K562 (cell line): ENCODE results near the gene SIM2. TPM values are rescaled to one million over a fixed set of nuclear protein-coding genes. Genes with fewer than 3 reads are reported as not detected.

Source experiments
- ATAC-seq: fragments of 200-7000 bp; cut with Tn5 transposase; 3 replicates; pipeline ENCODE4 v1.9.1; 2020; ENCODE audit warnings: moderate library complexity
- BruUV-seq: library from RNA; stranded (reverse); fragments of 400-500 nt; replicated peaks from 2 replicates; lab custom pipeline; 2021; lab: Mats Ljungman, UMichigan
- CTCF ChIA-PET: fragments of 300-600 bp; formaldehyde crosslinking; extraction: SDS; loops from one replicate; lab custom pipeline; 2021; ENCODE audit warnings: low intra/inter-chr PET ratio; lab: Yijun Ruan, JAX
- POLR2A ChIA-PET: fragments of 300-600, 350-650 bp; sonication (Branson Sonifier 250); formaldehyde crosslinking; extraction: SDS; loops from one replicate; lab custom pipeline; 2021; ENCODE audit warnings: antibody characterized with exemption, inconsistent platforms; lab: Yijun Ruan, JAX
- DNase-seq, 4 experiments: peaks; one replicate each; pipeline versions ENCODE4 v3.0.0 to v3.0.0-alpha.2; 2011 to 2018; ENCODE audit warnings: low spot score in 3 of 4, mixed read lengths in 3 of 4; ENCODE audit errors: extremely low read depth in 1 of 4
- FAIRE-seq: peaks from 2 replicates; lab custom pipeline; 2011; peaks lifted over from hg19 to GRCh38; lab: Jason Lieb, UNC
- H2AFZ ChIP-seq: 2 replicates; pipeline ENCODE4 v1.6.0; 2011; ENCODE audit warnings: low read depth, low read length, control low read depth, inconsistent platforms
- H3K27ac ChIP-seq: fragments of 200-600 bp; 3 replicates; pipeline ENCODE4 v1.8.0; 2011; ENCODE audit warnings: low read depth, mild to moderate bottlenecking, control low read depth, inconsistent platforms, low read length, moderate library complexity, mixed read lengths; ENCODE audit errors: extremely low read depth
- H3K27me3 ChIP-seq, 2 experiments: fragments of 300-600 bp in 1 of 2; 2 replicates in 1 of 2; 3 replicates in 1 of 2; pipeline versions ENCODE4 v1.6.0 to v1.8.0; 2011; ENCODE audit warnings: inconsistent platforms in 2 of 2, low read length in 2 of 2, mild to moderate bottlenecking in 1 of 2, mixed read lengths in 1 of 2, moderate library complexity in 1 of 2; ENCODE audit not compliant: control insufficient read depth in 2 of 2, insufficient read depth in 2 of 2
- H3K36me3 ChIP-seq: fragments of 300-600 bp; 3 replicates; pipeline ENCODE4 v1.8.0; 2011; ENCODE audit warnings: mild to moderate bottlenecking, low read length, inconsistent platforms; ENCODE audit not compliant: control insufficient read depth, insufficient read depth
- H3K4me1 ChIP-seq, 2 experiments: fragments of 200-600 bp in 1 of 2; replicated peaks in 1 of 2; 2 replicates in 1 of 2; 3 replicates in 1 of 2; pipeline versions ENCODE4 v1.5.1 to v1.8.0; 2011; ENCODE audit warnings: inconsistent platforms in 2 of 2, low read length in 2 of 2, mild to moderate bottlenecking in 1 of 2, mixed read lengths in 1 of 2, moderate library complexity in 1 of 2; ENCODE audit not compliant: control insufficient read depth in 2 of 2, insufficient read depth in 2 of 2
- H3K4me2 ChIP-seq: 2 replicates; pipeline ENCODE4 v1.6.1; 2011; ENCODE audit warnings: low read length, control low read depth, inconsistent platforms, mixed read lengths; ENCODE audit not compliant: insufficient read depth
- H3K4me3 ChIP-seq: fragments of 200-600 bp; sonication (generic), shearing (Covaris generic); 2 replicates; pipeline ENCODE4 v1.5.1; 2016; ENCODE audit warnings: control low read depth, inconsistent platforms
- H3K79me2 ChIP-seq: fragments of 200-600 bp; 3 replicates; pipeline ENCODE4 v1.8.0; 2011; ENCODE audit warnings: low read length, inconsistent platforms; ENCODE audit not compliant: control insufficient read depth, insufficient read depth
- H3K9ac ChIP-seq, 2 experiments: 2 replicates each; pipeline versions ENCODE4 v1.6.0 to v1.6.1; 2011; ENCODE audit warnings: low read depth in 2 of 2, low read length in 2 of 2, control low read depth in 1 of 2, inconsistent platforms in 1 of 2, mild to moderate bottlenecking in 1 of 2, mixed read lengths in 1 of 2; ENCODE audit not compliant: insufficient read depth in 1 of 2
- H3K9me1 ChIP-seq: one replicate; pipeline ENCODE4 v1.6.0; 2011; ENCODE audit warnings: inconsistent platforms, mild to moderate bottlenecking, low read length, moderate library complexity; ENCODE audit not compliant: control insufficient read depth, insufficient read depth
- H3K9me3 ChIP-seq: replicated peaks from 2 replicates; pipeline ENCODE4 v1.5.1; 2011; ENCODE audit warnings: low read depth, low read length, inconsistent platforms; ENCODE audit not compliant: control insufficient read depth, insufficient read depth
- H4K20me1 ChIP-seq: replicated peaks from 2 replicates; pipeline ENCODE4 v1.6.1; 2011; ENCODE audit warnings: low read length, inconsistent platforms, mixed read lengths; ENCODE audit not compliant: control insufficient read depth, insufficient read depth
- ARID2 ChIP-seq: fragments of 450-650 bp; IDR thresholded peaks from 2 replicates; pipeline ENCODE4 v1.6.1; 2017; ENCODE audit warnings: antibody characterized with exemption, mild to moderate bottlenecking
- NFIC ChIP-seq: fragments of 450-650 bp; IDR thresholded peaks from 2 replicates; pipeline ENCODE4 v1.6.1; 2017; ENCODE audit warnings: mild to moderate bottlenecking, inconsistent platforms
- NFIX ChIP-seq: fragments of 250-450 bp; sonication (Bioruptor Pico); IDR thresholded peaks from 2 replicates; pipeline ENCODE4 v1.4.0; 2020; ENCODE audit warnings: low read depth, mild to moderate bottlenecking, moderate library complexity
- YY1 ChIP-seq, 3 experiments: IDR thresholded peaks; 2 replicates each; pipeline ENCODE4 v1.6.1; 2011; ENCODE audit warnings: low read length in 2 of 3, mild to moderate bottlenecking in 2 of 3, moderate library complexity in 2 of 3, borderline replicate concordance in 1 of 3, control low read depth in 1 of 3, low read depth in 1 of 3; ENCODE audit not compliant: insufficient read depth in 3 of 3, insufficient replicate concordance in 2 of 3, control insufficient read depth in 1 of 3, insufficient read length in 1 of 3; ENCODE audit errors: extremely low read depth in 1 of 3
- WGBS: fragments of 100-300 bp; shearing (Covaris generic); methylation state at CpG from one replicate; pipeline ENCODE4 v1.1.6; 2016; ENCODE audit warnings: low coverage, mixed read lengths; ENCODE audit not compliant: insufficient coverage; ENCODE audit errors: missing lambda C conversion rate; 5-methylcytosine and 5-hydroxymethylcytosine counted together
- in situ Hi-C: fragments of 300-500 bp; cut with MboI; formaldehyde crosslinking; loops from 4 replicates; pipeline ENCODE4 v1.15.0; 2018; ENCODE audit warnings: inconsistent platforms, mixed read lengths
- intact Hi-C: fragments of 100-400 bp; cut with micrococcal nuclease; formaldehyde crosslinking; loops from 2 replicates; pipeline ENCODE4 v1.14.2; 2022
- polyA plus RNA-seq, 8 experiments: library from polyadenylated mRNA; depleted of rRNA in 4 of 8; stranded (reverse) in 5 of 8; unstranded in 3 of 8; fragments of >200 nt; fragmentation: Nextera tagmentation in 2 of 8; fragmentation: Illumina TruSeq in 1 of 8; extraction: Ambion mirVana in 2 of 8; extraction: Trizol in 1 of 8; gene quantifications; 2 replicates each; pipeline versions ENCODE4 v1.2.1 to v1.2.3, GENCODE V29; 2011 to 2014; ENCODE audit warnings: inconsistent platforms in 1 of 8, missing spikeins in 1 of 8
- total RNA-seq, 7 experiments: library from RNA; depleted of rRNA in 6 of 7; stranded (reverse); fragments of >200 nt in 6 of 7; fragmentation: Illumina TruSeq in 2 of 7; extraction: Trizol in 2 of 7; gene quantifications; 2 replicates each; pipeline versions ENCODE4 v1.2.1 to v1.2.3, GENCODE V29; 2011 to 2021; ENCODE audit warnings: low replicate concordance in 1 of 7

Gene SIM2
- total and polyA plus RNA-seq, 9 of the 15 experiments (the other 6 are each of a cell fraction or from before 2014, with no cell fraction given) = 0.07 to 0.11 (median 0.08) TPM; not detected in 6

DNA sequence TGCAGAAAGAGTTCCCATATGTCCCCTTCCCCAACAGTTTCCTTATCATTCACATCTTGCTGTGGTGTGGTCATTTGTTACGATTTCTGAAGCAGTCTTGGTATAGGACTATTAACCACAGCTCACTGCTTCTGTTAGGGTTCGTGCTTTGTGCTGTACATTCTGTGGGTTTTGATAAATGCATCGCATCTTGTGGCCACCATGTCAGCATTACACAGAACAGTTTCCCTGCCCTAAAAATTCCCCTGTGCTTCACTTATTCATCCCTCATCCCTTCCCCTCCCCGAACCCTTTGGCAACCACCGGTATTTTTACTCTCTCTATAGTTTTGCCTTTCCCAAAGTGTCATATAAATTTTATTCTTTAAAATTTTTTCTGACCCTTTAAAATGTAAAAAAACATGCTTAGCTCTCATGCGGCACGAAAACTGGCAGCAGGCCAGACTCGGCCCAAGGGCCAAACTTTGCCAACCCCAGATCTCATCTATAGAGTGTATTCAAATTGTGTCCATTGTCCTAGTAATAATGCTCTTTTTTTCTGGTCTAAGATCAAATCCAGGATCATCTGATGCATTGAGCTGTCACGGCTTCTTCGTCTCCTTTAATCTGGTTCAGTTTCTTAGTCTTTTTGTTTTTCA lies 78.2 kb downstream of the SIM2 start:
- FAIRE-seq = no peak
- intact Hi-C loops (no loop called here), in situ Hi-C loops (no loop called here)
- DNase-seq = no peak
- no peaks in the 10 kb centered on the region for H3K9me3 ChIP-seq
- H3K4me1 ChIP-seq = 0 out of 5 replicates have a peak, but pooled peaks cover 0 to 3% of the 10 kb centered on the region in 2 experiments
- no peak overlapping the region for H2AFZ ChIP-seq
- WGBS = 27% methylated on average over 10 of the region's 10 CpGs
- H3K27ac ChIP-seq = no peak overlapping the region
- peak; percentile 75 for TF ChIP-seq NFIC
- TF ChIP-seq NFIX (CRISPR knock-in tag) = 0 out of 2 replicates have a peak, but pooled peaks have one; percentile 20
- no peak for TF ChIP-seq ARID2
- no peaks in the 10 kb centered on the region for H4K20me1 ChIP-seq
- no peak overlapping the region for H3K4me3 ChIP-seq
- H3K9me1 ChIP-seq = no peaks in the 10 kb centered on the region
- no peak overlapping the region for H3K4me2 ChIP-seq
- no peaks in the 10 kb centered on the region for H3K36me3 ChIP-seq
- no peak overlapping the region for H3K9ac ChIP-seq
- ChIA-PET POLR2A (interaction anchor here (0.9 kb wide), 1 partner anchor 24 kb away, joined by 3 read pairs; no protein-coding TSS in a partner anchor), CTCF (no interaction called here)
- no peak for ATAC-seq
- no peaks in the 10 kb centered on the region for H3K27me3 ChIP-seq
- no TSS peak for BruUV-seq
- no peaks in the 10 kb centered on the region for H3K79me2 ChIP-seq

DNA sequence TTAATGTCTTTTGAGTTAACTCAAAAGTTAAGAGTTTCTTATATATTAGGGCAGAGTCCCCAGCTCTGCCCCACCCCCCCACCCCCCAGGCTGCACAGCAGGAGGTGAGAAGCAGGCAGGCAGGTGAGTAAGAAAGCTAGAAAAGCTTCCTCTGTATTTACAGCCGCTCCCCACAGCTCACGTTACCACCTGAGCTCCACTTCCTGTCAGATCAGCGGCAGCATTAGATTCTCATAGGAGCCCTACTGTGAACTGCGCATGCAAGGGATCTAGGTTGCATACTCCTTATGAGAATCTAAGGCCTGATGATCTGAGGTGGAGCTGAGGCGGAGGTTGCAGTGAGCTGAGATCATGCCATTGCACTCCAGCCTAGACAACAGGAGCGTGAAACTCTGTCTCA lies 81.9 kb downstream of the SIM2 start:
- in situ Hi-C loops = no loop called here
- ATAC-seq (no peak), FAIRE-seq (no peak), DNase-seq (no peak)
- Histone ChIP-seq H3K9me3 (no peaks in the 10 kb centered on the region), H3K4me3 (no peak overlapping the region), H3K27ac (no peak overlapping the region), H3K4me1 (no peaks in the 10 kb centered on the region), H3K9me1 (no peaks in the 10 kb centered on the region), H3K4me2 (no peak overlapping the region), H3K36me3 (no peaks in the 10 kb centered on the region), H2AFZ (no peak overlapping the region), H3K79me2 (no peaks in the 10 kb centered on the region), H3K9ac (no peak overlapping the region), H4K20me1 (no peaks in the 10 kb centered on the region), H3K27me3 (no peaks in the 10 kb centered on the region)
- no TSS peak for BruUV-seq
- POLR2A ChIA-PET = interaction anchor here (0.6 kb wide), 1 partner anchor 23 kb away, joined by 4 read pairs; no protein-coding TSS in a partner anchor
- no peak for TF ChIP-seq YY1 (IDR thresholded peaks at IDR 0.05; ENCODE audit: borderline replicate concordance in 1 of 3, control insufficient read depth in 1 of 3, extremely low read depth in 1 of 3, insufficient read depth in 3 of 3, insufficient read length in 1 of 3, insufficient replicate concordance in 2 of 3, low read depth in 1 of 3, low read length in 2 of 3)
- intact Hi-C loops = no loop called here
- WGBS = 47% methylated on average over 5 of the region's 6 CpGs
- CTCF ChIA-PET = no interaction called here
